Breast epithelium (tissue), 4 donors: ENCODE results near the gene OBSCN. TPM values are rescaled to one million over a fixed set of nuclear protein-coding genes. Genes with fewer than 3 reads are reported as not detected.
"Not testable (repeated sequence)": the region's sequence is repeated elsewhere in the genome, so short reads cannot be mapped to it uniquely, and the experiment has no call there.

ENCODE experiments used
- DNase-seq, 2 donors: peaks; one replicate each; pipeline ENCODE4 v3.0.0-alpha.2; 2019; ENCODE audit warnings: low spot score in 2 of 2
- H3K27ac ChIP-seq, 2 donors: fragments of 200-600 bp; sonication (generic) in 1 of 2; one replicate each; pipeline ENCODE4 v1.5.1; 2016 to 2019; ENCODE audit warnings: mild to moderate bottlenecking in 1 of 2
- H3K27me3 ChIP-seq, 2 donors: fragments of 200-600 bp; sonication (generic) in 1 of 2; one replicate each; pipeline versions ENCODE4 v1.5.1 to v1.6.0; 2017 to 2019; ENCODE audit warnings: control low read depth in 1 of 2, mild to moderate bottlenecking in 1 of 2
- H3K36me3 ChIP-seq: fragments of 200-600 bp; one replicate; pipeline ENCODE4 v1.5.1; 2019
- H3K4me1 ChIP-seq, 2 donors: fragments of 200-600 bp; sonication (generic); one replicate each; pipeline ENCODE4 v1.5.1; 2016 to 2019; ENCODE audit warnings: control low read depth in 1 of 2
- H3K4me3 ChIP-seq, 3 donors: fragments of 200-600 bp; sonication (generic); 1 replicate in 2 of 3; 2 replicates in 1 of 3; pipeline ENCODE4 v1.5.1; 2016 to 2019; ENCODE audit warnings: mild to moderate bottlenecking in 3 of 3, moderate library complexity in 2 of 3
- H3K9me3 ChIP-seq, 2 donors: fragments of 200-600 bp; sonication (generic) in 1 of 2; one replicate each; pipeline ENCODE4 v1.5.1; 2016 to 2019; ENCODE audit warnings: control low read depth in 1 of 2
- CTCF ChIP-seq, 3 donors: fragments of 450-650 bp; IDR thresholded peaks; one replicate each; pipeline ENCODE4 v1.5.1; 2016 to 2017; ENCODE audit warnings: antibody characterized with exemption in 3 of 3, mild to moderate bottlenecking in 3 of 3, moderate library complexity in 3 of 3
- POLR2A ChIP-seq: fragments of 450-650 bp; IDR thresholded peaks from one replicate; pipeline ENCODE4 v1.6.1; 2016; ENCODE audit warnings: antibody characterized with exemption, mild to moderate bottlenecking, moderate library complexity
- POLR2AphosphoS5 ChIP-seq, 3 donors: sonication (generic); formaldehyde crosslinking; IDR thresholded peaks; one replicate each; pipeline ENCODE4 v1.6.1; 2017; ENCODE audit warnings: antibody characterized with exemption in 3 of 3
- intact Hi-C: fragments of 100-400 bp; cut with DNase I; formaldehyde crosslinking; loops from one replicate; pipeline ENCODE4 v1.15.1; 2023; ENCODE audit warnings: low total_unique reads
- total RNA-seq, 3 donors: library from RNA; depleted of rRNA; stranded (reverse); fragments of >200 nt; gene quantifications; one replicate each; pipeline ENCODE4 v1.1.0, GENCODE V29; 2016

The OBSCN gene
- total RNA-seq, 3 donors from 2014 or later, result 3.0 to 40.0 (median 27.9) TPM

GRCh38 chr1:228245111-228245510 is 37.3 kb downstream of the OBSCN start:
- H3K4me3 ChIP-seq, result no peak overlapping the region
- TF ChIP-seq CTCF (IDR thresholded peaks at IDR 0.05) (no peak), POLR2AphosphoS5 (IDR thresholded peaks at IDR 0.05) (no peak), POLR2A (no peak)
- H3K27me3 ChIP-seq, result no peaks in the 10 kb centered on the region
- no peaks in the 10 kb centered on the region for H3K4me1 ChIP-seq
- peaks cover 51 to 59% of the 10 kb centered on the region in 2 donors for H3K9me3 ChIP-seq
- H3K36me3 ChIP-seq, result no peaks in the 10 kb centered on the region
- no peak for DNase-seq
- H3K27ac ChIP-seq, result no peak overlapping the region
- intact Hi-C loops, result no loop called here

GRCh38 chr1:228246216-228246900 is 38.5 kb downstream of the OBSCN start:
- Histone ChIP-seq H3K9me3 (peaks cover 44 to 53% of the 10 kb centered on the region in 2 donors), H3K27ac (no peak overlapping the region), H3K27me3 (no peaks in the 10 kb centered on the region), H3K4me1 (no peaks in the 10 kb centered on the region), H3K4me3 (no peak overlapping the region), H3K36me3 (no peaks in the 10 kb centered on the region)
- TF ChIP-seq POLR2AphosphoS5 (IDR thresholded peaks at IDR 0.05) (no peak), POLR2A (no peak), CTCF (IDR thresholded peaks at IDR 0.05) (no peak)
- DNase-seq, result no peak
- intact Hi-C loops, result no loop called here

DNA sequence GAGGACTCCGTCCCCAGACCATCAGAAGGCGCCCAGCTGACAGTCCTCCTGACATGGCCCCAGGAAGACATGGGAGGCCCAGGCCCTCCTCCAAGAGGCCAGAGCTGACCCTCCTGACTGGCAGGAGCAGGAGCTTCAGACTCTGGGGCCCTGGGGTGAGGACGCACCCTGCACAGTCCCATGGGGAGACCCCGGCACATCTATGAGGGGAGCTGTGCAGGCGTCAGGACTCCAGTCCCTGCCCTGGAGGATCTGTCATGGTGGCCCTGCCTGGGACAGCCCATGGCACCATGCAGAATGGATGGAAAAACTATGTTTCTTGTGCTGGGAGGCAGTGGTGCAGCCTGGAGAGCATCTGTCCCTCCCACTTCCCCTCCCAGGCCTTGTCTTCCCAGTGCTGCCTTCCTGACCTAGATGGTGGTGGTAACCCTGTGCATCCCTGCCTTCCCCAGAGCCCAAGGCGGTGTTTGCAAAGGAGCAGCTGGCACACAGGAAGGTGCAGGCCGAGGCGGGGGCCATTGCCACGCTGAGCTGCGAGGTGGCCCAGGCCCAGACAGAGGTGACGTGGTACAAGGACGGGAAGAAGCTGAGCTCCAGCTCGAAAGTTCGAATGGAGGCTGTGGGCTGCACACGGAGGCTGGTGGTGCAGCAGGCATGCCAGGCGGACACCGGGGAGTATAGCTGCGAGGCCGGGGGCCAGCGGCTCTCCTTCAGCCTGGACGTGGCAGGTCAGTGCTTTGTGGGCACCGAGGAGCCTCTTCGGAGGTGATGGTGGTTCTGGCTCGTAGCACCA is 41.9 kb downstream of the OBSCN start:
- no peaks in the 10 kb centered on the region for H3K36me3 ChIP-seq
- no peak for TF ChIP-seq CTCF (IDR thresholded peaks at IDR 0.05)
- no peak for TF ChIP-seq POLR2AphosphoS5 (IDR thresholded peaks at IDR 0.05)
- TF ChIP-seq POLR2A, result no peak
- intact Hi-C loops, result no loop called here
- DNase-seq, result no peak
- H3K4me3 ChIP-seq, result no peak overlapping the region
- no peaks in the 10 kb centered on the region for H3K27me3 ChIP-seq
- no peak overlapping the region for H3K27ac ChIP-seq
- no peaks in the 10 kb centered on the region for H3K4me1 ChIP-seq
- peaks cover 20 to 22% of the 10 kb centered on the region in 2 donors for H3K9me3 ChIP-seq

- H3K4me3 ChIP-seq, H3K27ac ChIP-seq, intact Hi-C loops, H3K4me1 ChIP-seq, H3K27me3 ChIP-seq, H3K9me3 ChIP-seq, DNase-seq, H3K36me3 ChIP-seq: not testable (repeated sequence)
These were observed 44.6 kb downstream of the OBSCN start for GRCh38 chr1:228252476-228252875.

- Histone ChIP-seq H3K27me3 (no peaks in the 10 kb centered on the region), H3K27ac (no peak overlapping the region), H3K4me1 (no peaks in the 10 kb centered on the region), H3K4me3 (no peak overlapping the region), H3K9me3 (peaks cover 9 to 14% of the 10 kb centered on the region in 2 donors), H3K36me3 (peaks cover 3% of the 10 kb centered on the region)
- TF ChIP-seq CTCF (IDR thresholded peaks at IDR 0.05) (no peak), POLR2A (no peak), POLR2AphosphoS5 (IDR thresholded peaks at IDR 0.05) (no peak)
- no peak for DNase-seq
- intact Hi-C loops, result no loop called here
These were observed 49.0 kb downstream of the OBSCN start for GRCh38 chr1:228256626-228257375.
